ENCODE measurements around the gene IKBKG.
"Not testable (repeated sequence)": the region's sequence is repeated elsewhere in the genome, so short reads cannot be mapped to it uniquely, and the experiment has no call there.

IKBKG gene

DNA sequence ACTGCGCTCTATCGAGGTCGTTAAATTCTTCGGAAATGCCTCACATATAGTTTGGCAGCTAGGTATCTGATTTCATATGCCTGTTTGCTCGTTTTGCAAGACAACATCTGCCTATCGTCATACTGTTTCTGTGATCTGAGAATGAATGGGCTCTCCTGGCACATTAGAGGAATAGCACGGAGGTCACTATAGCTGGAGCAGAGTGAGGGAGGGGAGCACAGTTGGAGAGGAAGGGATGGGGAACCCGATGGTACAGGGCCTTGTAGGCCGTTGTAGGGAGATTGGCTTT, 552 bp downstream of the IKBKG start:
- H2BK120ac ChIP-seq (ENCODE audit: low read depth, low read length) = no peak overlapping the region
- peak overlapping the region; percentile 24 for H3K9ac ChIP-seq (ENCODE audit: low read depth, low read length, poor library complexity)
- WGBS, 2 donors (ENCODE audit: extremely low coverage in 2 of 2, insufficient read length in 2 of 2, insufficient replicate concordance in 1 of 2) = no CpG with 5 or more reads among the region's 9 CpGs
- H3K4me3 ChIP-seq (ENCODE audit: low read length in 2 of 2) = peak overlapping the region; percentile 82 to 95
- H3K14ac ChIP-seq (ENCODE audit: low read length) = no peak overlapping the region
- no peak overlapping the region for H4K91ac ChIP-seq (ENCODE audit: low read depth, low read length, poor library complexity)
- peaks cover 3% of the 10 kb centered on the region for H3K79me1 ChIP-seq (ENCODE audit: low read depth, low read length)
- no peak overlapping the region for H4K8ac ChIP-seq (ENCODE audit: low read depth, low read length)
- H3K4me1 ChIP-seq (ENCODE audit: control insufficient read depth in 2 of 2, insufficient read depth in 1 of 2, low read depth in 1 of 2, low read length in 2 of 2) = peaks cover 4 to 5% of the 10 kb centered on the region in 2 donors
- no peak overlapping the region for H2BK12ac ChIP-seq (ENCODE audit: low read length)
- no peak overlapping the region for H2BK15ac ChIP-seq (ENCODE audit: low read length)
- no peak overlapping the region for H2BK5ac ChIP-seq (ENCODE audit: low read length)
- H3K27ac ChIP-seq (replicated peaks; ENCODE audit: low read length) = no peak overlapping the region
- H3K4ac ChIP-seq (ENCODE audit: low read length) = no peak overlapping the region
- DNase-seq (ENCODE audit: low spot score) = no peak
- no peaks in the 10 kb centered on the region for H3K9me3 ChIP-seq (replicated peaks in 1 of 2; ENCODE audit: control insufficient read depth in 2 of 2, insufficient read depth in 1 of 2, low read depth in 1 of 2, low read length in 2 of 2)
- H3K18ac ChIP-seq (ENCODE audit: low read length) = no peak overlapping the region
- no peak overlapping the region for H2AK5ac ChIP-seq (ENCODE audit: low read depth, low read length)
- peak overlapping the region; percentile 97 for H2AFZ ChIP-seq (ENCODE audit: low read length)
- no peak overlapping the region for H3K23ac ChIP-seq (ENCODE audit: low read depth, low read length, poor library complexity)
- peak overlapping the region; percentile 58 for H3K4me2 ChIP-seq (ENCODE audit: insufficient read depth, low read length, poor library complexity, severe bottlenecking)
- peaks cover 0 to 3% (median 0%) of the 10 kb centered on the region in 3 experiments for H3K27me3 ChIP-seq (ENCODE audit: control insufficient read depth in 3 of 3, insufficient read depth in 3 of 3, low read depth in 1 of 3, low read length in 3 of 3)
- H3K36me3 ChIP-seq (replicated peaks in 1 of 2; ENCODE audit: control insufficient read depth in 2 of 2, insufficient read depth in 2 of 2, low read length in 2 of 2) = peaks cover 6 to 23% of the 10 kb centered on the region in 2 donors

DNA sequence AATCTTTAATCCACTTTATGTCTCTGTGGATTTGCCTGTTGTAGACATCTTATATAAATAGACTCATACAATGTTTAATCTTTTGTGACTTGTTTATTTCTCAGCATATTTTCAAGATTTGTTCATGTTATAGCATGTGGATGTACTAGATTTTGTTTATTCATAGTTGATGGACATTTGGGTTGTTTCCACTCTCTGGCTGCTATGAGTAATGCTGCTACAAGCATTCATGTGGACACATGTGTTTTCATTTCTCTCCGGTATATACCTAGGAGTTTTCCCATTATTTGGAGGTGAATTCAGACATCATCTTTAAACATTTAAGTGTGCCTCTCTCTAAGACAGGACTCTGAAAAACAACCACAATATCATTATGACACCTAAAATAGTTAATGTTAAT, 2.3 kb downstream of the IKBKG start:
- Histone ChIP-seq H3K4me2 (ENCODE audit: insufficient read depth, low read length, poor library complexity, severe bottlenecking) (no peak overlapping the region), H2BK12ac (ENCODE audit: low read length) (no peak overlapping the region), H3K4ac (ENCODE audit: low read length) (no peak overlapping the region), H3K36me3 (replicated peaks in 1 of 2; ENCODE audit: control insufficient read depth in 2 of 2, insufficient read depth in 2 of 2, low read length in 2 of 2) (peaks cover 5 to 24% of the 10 kb centered on the region in 2 donors), H2BK120ac (ENCODE audit: low read depth, low read length) (no peak overlapping the region), H4K8ac (ENCODE audit: low read depth, low read length) (no peak overlapping the region), H3K9me3 (replicated peaks in 1 of 2; ENCODE audit: control insufficient read depth in 2 of 2, insufficient read depth in 1 of 2, low read depth in 1 of 2, low read length in 2 of 2) (no peaks in the 10 kb centered on the region), H2AFZ (ENCODE audit: low read length) (no peak overlapping the region), H3K14ac (ENCODE audit: low read length) (no peak overlapping the region), H3K27me3 (ENCODE audit: control insufficient read depth in 3 of 3, insufficient read depth in 3 of 3, low read depth in 1 of 3, low read length in 3 of 3) (peaks cover 0 to 1% (median 0%) of the 10 kb centered on the region in 3 experiments), H3K4me3 (ENCODE audit: low read length in 2 of 2) (no peak overlapping the region), H3K27ac (replicated peaks; ENCODE audit: low read length) (no peak overlapping the region), H3K79me1 (ENCODE audit: low read depth, low read length) (peaks cover 3% of the 10 kb centered on the region), H4K91ac (ENCODE audit: low read depth, low read length, poor library complexity) (no peak overlapping the region), H2BK5ac (ENCODE audit: low read length) (no peak overlapping the region), H3K18ac (ENCODE audit: low read length) (no peak overlapping the region), H3K9ac (ENCODE audit: low read depth, low read length, poor library complexity) (no peak overlapping the region), H2BK15ac (ENCODE audit: low read length) (no peak overlapping the region), H3K23ac (ENCODE audit: low read depth, low read length, poor library complexity) (no peak overlapping the region), H3K4me1 (ENCODE audit: control insufficient read depth in 2 of 2, insufficient read depth in 1 of 2, low read depth in 1 of 2, low read length in 2 of 2) (peaks cover 4 to 5% of the 10 kb centered on the region in 2 donors), H2AK5ac (ENCODE audit: low read depth, low read length) (no peak overlapping the region)
- WGBS, 2 donors (ENCODE audit: extremely low coverage in 2 of 2, insufficient read length in 2 of 2, insufficient replicate concordance in 1 of 2) = no CpG with 5 or more reads among the region's 1 CpG
- DNase-seq (ENCODE audit: low spot score) = no peak

DNA sequence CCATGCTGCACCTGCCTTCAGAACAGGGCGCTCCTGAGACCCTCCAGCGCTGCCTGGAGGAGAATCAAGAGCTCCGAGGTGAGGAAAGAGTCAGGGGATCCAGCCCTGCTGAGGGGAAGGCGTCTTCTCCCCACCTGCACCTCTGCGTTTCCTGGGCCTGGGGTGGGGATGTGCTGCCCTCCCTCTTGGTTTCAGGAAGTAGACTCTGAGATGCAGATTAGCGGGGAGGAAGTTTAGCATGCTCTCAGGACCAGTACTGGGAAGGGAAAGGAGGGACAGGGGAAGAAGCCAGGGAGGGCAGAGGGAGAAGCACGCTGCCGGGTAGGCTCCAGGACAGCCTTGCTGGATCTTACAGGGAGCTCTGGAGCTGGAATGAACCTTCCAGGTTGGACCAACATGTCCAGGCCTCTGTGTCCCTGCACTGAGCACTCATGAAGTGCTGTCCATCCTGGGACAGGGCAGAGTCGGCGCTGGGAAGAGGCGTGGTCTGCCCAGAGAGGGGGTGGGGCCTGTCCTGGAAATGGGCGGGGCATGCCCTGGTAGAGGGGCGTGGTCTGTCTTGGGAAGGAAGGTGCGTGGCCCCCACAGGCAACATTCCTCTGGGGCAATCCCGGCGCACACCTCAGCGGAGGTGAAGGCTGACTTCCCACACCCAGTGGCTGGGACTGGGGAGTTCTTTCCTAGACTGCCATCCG, 4.8 kb downstream of the IKBKG start:
- not testable (repeated sequence) for H2BK12ac ChIP-seq (ENCODE audit: low read length); H3K4me1 ChIP-seq (ENCODE audit: control insufficient read depth in 2 of 2, insufficient read depth in 1 of 2, low read depth in 1 of 2, low read length in 2 of 2); H2BK5ac ChIP-seq (ENCODE audit: low read length); H3K27ac ChIP-seq (replicated peaks; ENCODE audit: low read length); H3K14ac ChIP-seq (ENCODE audit: low read length); H3K4me2 ChIP-seq (ENCODE audit: insufficient read depth, low read length, poor library complexity, severe bottlenecking); H2AFZ ChIP-seq (ENCODE audit: low read length); H3K18ac ChIP-seq (ENCODE audit: low read length); H4K91ac ChIP-seq (ENCODE audit: low read depth, low read length, poor library complexity); H2BK120ac ChIP-seq (ENCODE audit: low read depth, low read length); H3K9me3 ChIP-seq (replicated peaks in 1 of 2; ENCODE audit: control insufficient read depth in 2 of 2, insufficient read depth in 1 of 2, low read depth in 1 of 2, low read length in 2 of 2); H3K79me1 ChIP-seq (ENCODE audit: low read depth, low read length); H2AK5ac ChIP-seq (ENCODE audit: low read depth, low read length); DNase-seq (ENCODE audit: low spot score); H3K9ac ChIP-seq (ENCODE audit: low read depth, low read length, poor library complexity); H3K27me3 ChIP-seq (ENCODE audit: control insufficient read depth in 3 of 3, insufficient read depth in 3 of 3, low read depth in 1 of 3, low read length in 3 of 3); H3K4ac ChIP-seq (ENCODE audit: low read length); H2BK15ac ChIP-seq (ENCODE audit: low read length); H3K4me3 ChIP-seq (ENCODE audit: low read length in 2 of 2); H3K23ac ChIP-seq (ENCODE audit: low read depth, low read length, poor library complexity)
- H4K8ac ChIP-seq (ENCODE audit: low read depth, low read length) = peak overlapping the region; percentile 1
- WGBS, 2 donors (ENCODE audit: extremely low coverage in 2 of 2, insufficient read length in 2 of 2, insufficient replicate concordance in 1 of 2) = no CpG with 5 or more reads among the region's 18 CpGs
- H3K36me3 ChIP-seq (replicated peaks in 1 of 2; ENCODE audit: control insufficient read depth in 2 of 2, insufficient read depth in 2 of 2, low read length in 2 of 2) = peaks cover 0 to 19% of the 10 kb centered on the region in 2 donors

DNA sequence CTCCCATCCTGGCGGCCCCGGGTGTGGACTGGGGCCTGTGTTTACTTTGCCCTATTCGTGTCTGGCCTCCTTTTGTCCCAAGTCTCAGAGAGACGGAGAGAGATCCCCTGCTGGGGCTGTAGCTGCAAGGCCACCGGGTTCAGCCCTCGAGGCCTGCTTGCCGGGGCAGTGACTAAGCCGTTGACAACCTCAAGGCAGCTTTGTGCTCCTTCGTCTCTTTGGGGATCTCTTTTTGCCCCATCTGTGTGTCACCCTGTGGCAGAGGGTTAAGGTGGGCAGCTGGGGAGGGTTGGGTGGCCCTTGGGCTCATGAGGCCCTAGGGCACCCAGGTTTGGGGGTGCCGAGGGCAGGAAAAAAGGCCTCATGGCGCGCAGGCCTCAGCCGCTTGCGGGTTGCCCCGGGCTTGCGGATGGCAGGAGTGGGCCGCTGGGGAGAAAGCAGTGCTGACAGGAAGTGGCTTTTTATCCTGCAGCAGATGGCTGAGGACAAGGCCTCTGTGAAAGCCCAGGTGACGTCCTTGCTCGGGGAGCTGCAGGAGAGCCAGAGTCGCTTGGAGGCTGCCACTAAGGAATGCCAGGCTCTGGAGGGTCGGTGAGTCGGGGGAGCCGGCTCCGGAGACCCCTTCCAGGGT, 10.8 kb downstream of the IKBKG start:
- H3K4me1 ChIP-seq (ENCODE audit: control insufficient read depth in 2 of 2, insufficient read depth in 1 of 2, low read depth in 1 of 2, low read length in 2 of 2); H2BK120ac ChIP-seq (ENCODE audit: low read depth, low read length): not testable (repeated sequence)
- WGBS, 2 donors (ENCODE audit: extremely low coverage in 2 of 2, insufficient read length in 2 of 2, insufficient replicate concordance in 1 of 2) = no CpG with 5 or more reads among the region's 24 CpGs

More for the DNA sequence above, 10.8 kb downstream of the IKBKG start:
- H3K4ac ChIP-seq (ENCODE audit: low read length); H3K14ac ChIP-seq (ENCODE audit: low read length); H3K4me3 ChIP-seq (ENCODE audit: low read length in 2 of 2); H2BK12ac ChIP-seq (ENCODE audit: low read length); DNase-seq (ENCODE audit: low spot score); H3K27ac ChIP-seq (replicated peaks; ENCODE audit: low read length); H4K91ac ChIP-seq (ENCODE audit: low read depth, low read length, poor library complexity); H2BK15ac ChIP-seq (ENCODE audit: low read length); H2AFZ ChIP-seq (ENCODE audit: low read length); H2AK5ac ChIP-seq (ENCODE audit: low read depth, low read length); H3K23ac ChIP-seq (ENCODE audit: low read depth, low read length, poor library complexity); H3K9me3 ChIP-seq (replicated peaks in 1 of 2; ENCODE audit: control insufficient read depth in 2 of 2, insufficient read depth in 1 of 2, low read depth in 1 of 2, low read length in 2 of 2); H3K9ac ChIP-seq (ENCODE audit: low read depth, low read length, poor library complexity); H4K8ac ChIP-seq (ENCODE audit: low read depth, low read length); H3K4me2 ChIP-seq (ENCODE audit: insufficient read depth, low read length, poor library complexity, severe bottlenecking); H3K18ac ChIP-seq (ENCODE audit: low read length); H2BK5ac ChIP-seq (ENCODE audit: low read length); H3K27me3 ChIP-seq (ENCODE audit: control insufficient read depth in 3 of 3, insufficient read depth in 3 of 3, low read depth in 1 of 3, low read length in 3 of 3); H3K79me1 ChIP-seq (ENCODE audit: low read depth, low read length): not testable (repeated sequence)
- peaks cover 0 to 17% of the 10 kb centered on the region in 2 donors for H3K36me3 ChIP-seq (replicated peaks in 1 of 2; ENCODE audit: control insufficient read depth in 2 of 2, insufficient read depth in 2 of 2, low read length in 2 of 2)

All from neuronal stem cell (in vitro differentiated cells).